GM12878 (cell line): ENCODE measurements around the gene MGLL. TPM values are rescaled to one million over a fixed set of nuclear protein-coding genes. Genes with fewer than 3 reads are reported as not detected.

Experiments
- ATAC-seq: fragments of 200-7000 bp; cut with Tn5 transposase; 3 replicates; pipeline ENCODE4 v1.9.1; 2020; ENCODE audit warnings: mild to moderate bottlenecking, moderate library complexity
- BruUV-seq: library from RNA; stranded (reverse); fragments of 400-500 nt; replicated peaks from 2 replicates; lab custom pipeline; 2021; lab: Mats Ljungman, UMichigan
- CTCF ChIA-PET: fragments of 300-600 bp; sonication (Branson Sonifier 250); formaldehyde crosslinking; extraction: SDS; loops from one replicate; lab custom pipeline; 2021; ENCODE audit warnings: inconsistent platforms; lab: Yijun Ruan, JAX
- POLR2A ChIA-PET: fragments of 350-600 bp; formaldehyde crosslinking; extraction: SDS; loops from one replicate; lab custom pipeline; 2021; ENCODE audit warnings: inconsistent platforms; lab: Charles Lee
- RAD21 ChIA-PET: fragments of 300-600 bp; sonication (Branson Sonifier 250); formaldehyde crosslinking; loops from one replicate; lab custom pipeline; 2023; ENCODE audit warnings: antibody characterized with exemption; ENCODE audit not compliant: unreplicated experiment; lab: Charles Lee
- SMC1A ChIA-PET: fragments of 300-600 bp; sonication (Branson Sonifier 250); formaldehyde crosslinking; loops from one replicate; lab custom pipeline; 2023; ENCODE audit not compliant: unreplicated experiment, uncharacterized antibody; lab: Charles Lee
- DNase-seq: peaks from one replicate; pipeline ENCODE4 v3.0.0-alpha.2; 2011; ENCODE audit warnings: low read depth, low spot score
- FAIRE-seq: peaks from 3 replicates; lab custom pipeline; 2011; peaks lifted over from hg19 to GRCh38; lab: Jason Lieb, UNC
- H2AFZ ChIP-seq: 2 replicates; pipeline ENCODE4 v1.6.0; 2011; ENCODE audit warnings: low read depth, low read length, control low read depth; ENCODE audit not compliant: control insufficient read depth
- H3K27ac ChIP-seq: 2 replicates; pipeline ENCODE4 v1.5.1; 2011; ENCODE audit warnings: control low read depth; ENCODE audit not compliant: control insufficient read depth, insufficient read depth
- H3K27me3 ChIP-seq, 2 experiments: replicated peaks in 1 of 2; 2 replicates each; pipeline versions ENCODE4 v1.6.0 to v1.6.1; 2011; ENCODE audit warnings: low read length in 1 of 2; ENCODE audit not compliant: control insufficient read depth in 2 of 2, insufficient read depth in 2 of 2
- H3K36me3 ChIP-seq, 2 experiments: 2 replicates each; pipeline ENCODE4 v1.5.1; 2011; ENCODE audit warnings: low read length in 1 of 2; ENCODE audit not compliant: control insufficient read depth in 2 of 2, insufficient read depth in 2 of 2
- H3K4me1 ChIP-seq: 2 replicates; pipeline ENCODE4 v1.6.1; 2011; ENCODE audit warnings: mild to moderate bottlenecking, low read length, moderate library complexity, mixed read lengths; ENCODE audit not compliant: control insufficient read depth, insufficient read depth
- H3K4me2 ChIP-seq: 2 replicates; pipeline ENCODE4 v1.6.0; 2011; ENCODE audit warnings: control low read depth; ENCODE audit not compliant: control insufficient read depth, insufficient read depth
- H3K4me3 ChIP-seq: fragments of 200-600 bp; sonication (generic); 2 replicates; pipeline ENCODE4 v1.5.1; 2016
- H3K79me2 ChIP-seq: 2 replicates; pipeline ENCODE4 v1.6.0; 2011; ENCODE audit warnings: low read length; ENCODE audit not compliant: control insufficient read depth, insufficient read depth
- H3K9ac ChIP-seq: 2 replicates; pipeline ENCODE4 v1.8.0; 2011; ENCODE audit warnings: low read length, control low read depth, mixed read lengths; ENCODE audit not compliant: control insufficient read depth, insufficient read depth
- H3K9me3 ChIP-seq: replicated peaks from 3 replicates; pipeline ENCODE4 v1.5.1; 2011; ENCODE audit warnings: mild to moderate bottlenecking, low read length; ENCODE audit not compliant: control insufficient read depth, insufficient read depth
- H4K20me1 ChIP-seq: 2 replicates; pipeline ENCODE4 v1.6.0; 2011; ENCODE audit not compliant: control insufficient read depth, insufficient read depth
- CEBPB ChIP-seq, 2 experiments: fragments of 150-350 bp in 1 of 2; IDR thresholded peaks; 2 replicates each; pipeline ENCODE4 v1.6.1; 2012 to 2014; ENCODE audit warnings: low read depth in 2 of 2, low read length in 2 of 2, borderline replicate concordance in 1 of 2, inconsistent platforms in 1 of 2
- CUX1 ChIP-seq: IDR thresholded peaks from 2 replicates; pipeline ENCODE4 v1.6.1; 2012; ENCODE audit warnings: improper control_type of control experiment, low read depth, low read length; ENCODE audit not compliant: insufficient replicate concordance
- IRF3 ChIP-seq: fragments of 450-650 bp; IDR thresholded peaks from 2 replicates; pipeline ENCODE4 v1.6.1; 2014; ENCODE audit warnings: mild to moderate bottlenecking
- IRF4 ChIP-seq: IDR thresholded peaks from 2 replicates; pipeline ENCODE4 v1.6.1; 2011; ENCODE audit warnings: low read depth, low read length
- KAT2A ChIP-seq: conservative IDR thresholded peaks from 2 replicates; pipeline ENCODE4 v1.6.1; 2011; ENCODE audit warnings: low read depth, low read length; ENCODE audit not compliant: control insufficient read depth
- MEF2A ChIP-seq: IDR thresholded peaks from 2 replicates; pipeline ENCODE4 v1.6.1; 2011; ENCODE audit warnings: low read depth, mild to moderate bottlenecking, low read length, moderate library complexity; ENCODE audit not compliant: insufficient read depth
- NFIC ChIP-seq: IDR thresholded peaks from 2 replicates; pipeline ENCODE4 v1.6.1; 2012; ENCODE audit warnings: low read depth, mild to moderate bottlenecking, inconsistent platforms, low read length, moderate library complexity
- STAT3 ChIP-seq: IDR thresholded peaks from 2 replicates; pipeline ENCODE4 v1.6.1; 2011; ENCODE audit warnings: low read depth, low read length, improper control_type of control experiment
- ZBTB40 ChIP-seq: fragments of 450-650 bp; IDR thresholded peaks from 2 replicates; pipeline ENCODE4 v1.6.1; 2016; ENCODE audit warnings: mild to moderate bottlenecking, moderate library complexity, borderline replicate concordance
- ZNF207 ChIP-seq: fragments of 450-650 bp; IDR thresholded peaks from 2 replicates; pipeline ENCODE4 v1.6.1; 2014; ENCODE audit warnings: antibody characterized with exemption, mild to moderate bottlenecking, borderline replicate concordance
- ZNF274 ChIP-seq: IDR thresholded peaks from one replicate; pipeline ENCODE4 v1.8.0; 2011; ENCODE audit not compliant: insufficient read length, insufficient read depth
- ZSCAN29 ChIP-seq: fragments of 450-650 bp; IDR thresholded peaks from 2 replicates; pipeline ENCODE4 v1.6.1; 2017; ENCODE audit warnings: mild to moderate bottlenecking, moderate library complexity
- WGBS: methylation state at CpG from one replicate; pipeline ENCODE4 v1.1.6; 2016; ENCODE audit warnings: low lambda C conversion rate; ENCODE audit not compliant: insufficient replicate concordance, insufficient coverage; ENCODE audit errors: missing lambda C conversion rate; 5-methylcytosine and 5-hydroxymethylcytosine counted together
- in situ Hi-C: fragments of 300-500 bp; cut with MboI; formaldehyde crosslinking; loops from 9 replicates; pipeline ENCODE4 v1.14.3; 2018; ENCODE audit warnings: mixed read lengths
- intact Hi-C: fragments of 100-400 bp; cut with micrococcal nuclease; formaldehyde crosslinking; loops from one replicate; pipeline ENCODE4 v1.14.2; 2022; ENCODE audit not compliant: unreplicated experiment
- polyA plus RNA-seq, 11 experiments: library from polyadenylated mRNA; depleted of rRNA in 4 of 11; unstranded in 6 of 11; stranded (reverse) in 5 of 11; fragments of >200 nt; fragmentation: Nextera tagmentation in 4 of 11; fragmentation: Illumina TruSeq in 1 of 11; extraction: Ambion mirVana in 4 of 11; extraction: Trizol in 1 of 11; gene quantifications; 1 replicate in 1 of 11; 2 replicates in 10 of 11; pipeline versions ENCODE4 v1.2.1 to v1.2.3, GENCODE V29; 2011 to 2016; ENCODE audit warnings: inconsistent platforms in 2 of 11, missing spikeins in 2 of 11, low read depth in 1 of 11
- total RNA-seq, 4 experiments: library from RNA; depleted of rRNA in 3 of 4; stranded (reverse); fragments of >200 nt in 3 of 4; fragmentation: Illumina TruSeq in 1 of 4; extraction: Trizol in 1 of 4; gene quantifications; 2 replicates each; pipeline versions ENCODE4 v1.2.1 to v1.2.3, GENCODE V29; 2013 to 2021

Gene MGLL
- total and polyA plus RNA-seq, 10 of the 15 experiments (the other 5 are each of a cell fraction or from before 2014, with no cell fraction given) = 44.9 to 177 (median 72.9) TPM

DNA sequence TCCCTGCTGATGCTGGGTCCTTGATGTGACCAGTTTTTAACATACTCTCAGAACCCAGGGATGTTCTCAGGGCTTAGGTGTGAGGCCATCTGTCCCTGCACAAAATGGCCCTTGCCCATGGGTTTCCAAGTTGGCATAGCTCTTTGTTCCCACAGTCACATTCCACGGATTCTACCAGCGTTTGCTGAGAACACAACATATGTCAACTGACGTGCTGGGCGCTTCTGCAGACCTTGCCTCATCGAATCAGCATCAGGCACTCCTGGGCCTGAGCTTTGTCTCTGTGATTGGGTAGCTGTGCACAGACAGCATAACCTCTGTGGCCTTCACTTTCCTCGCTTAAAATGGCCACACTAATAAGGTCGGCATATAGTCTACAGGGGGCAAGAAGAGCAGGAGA is 69.0 kb downstream of the MGLL start:
- Histone ChIP-seq H3K4me2 (peak overlapping the region; percentile 94), H3K4me3 (peak overlapping the region; percentile 16; the same call in 1 of the 2 replicates), H3K4me1 (peaks cover 74% of the 10 kb centered on the region), H3K79me2 (peaks cover 57% of the 10 kb centered on the region), H3K9me3 (no peaks in the 10 kb centered on the region), H2AFZ (no peak overlapping the region), H3K27me3 (no peaks in the 10 kb centered on the region), H3K9ac (peak overlapping the region; percentile 93), H4K20me1 (no peaks in the 10 kb centered on the region), H3K27ac (peak overlapping the region; percentile 99), H3K36me3 (peaks cover 0 to 2% of the 10 kb centered on the region in 2 experiments; a peak in 1 of 4 replicates)
- intact Hi-C loops (loop anchor here (5.0 kb wide), 2 partner anchors 56 to 156 kb away; partner anchors contain the start of gene MCM2), in situ Hi-C loops (no loop called here)
- BruUV-seq = no TSS peak
- RAD21 ChIA-PET = interaction anchor here (0.7 to 7.7 kb wide), 14 partner anchors 12 to 205 kb away, joined by 3 to 149 read pairs (median 6); partner anchors contain the start of gene MGLL
- DNase-seq = no peak
- CTCF ChIA-PET = interaction anchor here (0.6 to 3.0 kb wide), 14 partner anchors 8 to 206 kb away, joined by 3 to 22 read pairs (median 4); partner anchors contain the start of gene MGLL
- no peak for FAIRE-seq
- SMC1A ChIA-PET = interaction anchor here (0.7 to 9.6 kb wide), 16 partner anchors 12 to 162 kb away, joined by 3 to 205 read pairs (median 4); partner anchors contain the start of genes MCM2 and MGLL
- 53% methylated on average over 7 of the region's 7 CpGs for WGBS
- ATAC-seq = no peak
- POLR2A ChIA-PET = interaction anchor here (0.5 to 8.4 kb wide), 14 partner anchors 11 to 1129 kb away, joined by 3 to 116 read pairs (median 4); partner anchors contain the start of genes MCM2 and MGLL
- TF ChIP-seq IRF3 (no peak), ZNF207 (no peak), ZSCAN29 (no peak), MEF2A (no peak), ZBTB40 (no peak), IRF4 (no peak), KAT2A (no peak), NFIC (no peak), ZNF274 (no peak), STAT3 (no peak), CEBPB (IDR thresholded peaks at IDR 0.05; ENCODE audit: borderline replicate concordance in 1 of 2, low read depth in 2 of 2, low read length in 2 of 2) (no peak), CUX1 (no peak)
